Jurkat, Clone E6-1 (cell line): ENCODE data around the gene ENG.

Experiments
- DNase-seq: peaks from one replicate; pipeline ENCODE4 v3.0.0-alpha.2; 2011; ENCODE audit warnings: low read depth, low spot score
- H3K4me3 ChIP-seq: 2 replicates; pipeline ENCODE4 v1.5.1; 2011; ENCODE audit warnings: mild to moderate bottlenecking, low read length, control low read depth, moderate library complexity

Gene ENG

GRCh38 chr9:127805620-127806019 lies 48.8 kb downstream of the ENG start:
- DNase-seq, result peak; percentile 50
- no peak overlapping the region for H3K4me3 ChIP-seq

- H3K4me3 ChIP-seq, result peak overlapping the region; percentile 82
- DNase-seq, result no peak
Observed at GRCh38 chr9:127803507-127804352, 50.7 kb downstream of the ENG start.

GRCh38 chr9:127802576-127803443 lies 51.6 kb downstream of the ENG start, which contains the start of gene FPGS:
Gene FPGS, plus strand, starts transcription at chr9:127802882. Its CDS starts 43 bp downstream, at chr9:127802925.
- peak; percentile 78 for DNase-seq
- H3K4me3 ChIP-seq, result peak within 1 kb of the TSS; percentile 82

- DNase-seq, result no peak
Observed at GRCh38 chr9:127801955-127802575, 52.4 kb downstream of the ENG start.

GRCh38 chr9:127796852-127797370 lies 57.5 kb downstream of the ENG start:
- peak; percentile 81 for DNase-seq
- peak overlapping the region; percentile 36 for H3K4me3 ChIP-seq

More at GRCh38 chr9:127801955-127802575, 52.4 kb downstream of the ENG start:
- peak overlapping the region; percentile 56 for H3K4me3 ChIP-seq

DNA sequence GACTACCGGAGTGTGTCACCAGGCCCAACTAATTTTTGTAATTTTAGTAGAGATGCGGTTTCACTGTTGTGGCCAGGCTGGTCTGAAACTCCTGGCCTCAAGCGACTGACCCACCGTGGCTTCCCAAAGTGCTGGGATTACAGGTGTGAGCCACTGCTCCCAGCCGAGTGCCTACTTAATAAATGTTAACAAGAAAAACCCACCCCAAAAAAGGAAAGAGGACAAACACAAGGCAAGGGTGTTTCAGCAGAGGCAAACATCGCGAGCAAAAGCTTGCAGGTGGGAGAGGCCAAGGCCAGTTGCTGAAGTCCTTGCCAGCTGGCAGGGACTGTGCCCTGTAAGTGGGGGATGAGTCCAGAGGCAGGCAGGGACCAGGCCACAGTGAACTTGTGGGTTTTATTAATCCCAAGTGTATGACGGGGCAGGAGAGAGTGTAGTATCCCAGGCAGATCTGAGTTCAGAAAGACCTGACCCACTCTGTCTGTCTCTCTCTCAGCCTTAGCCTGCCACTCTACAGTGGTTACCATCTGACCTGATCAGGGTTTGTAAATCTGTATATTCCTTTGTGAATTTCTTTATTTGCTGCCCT lies 58.1 kb downstream of the ENG start:
- DNase-seq, result no peak
- H3K4me3 ChIP-seq, result peak overlapping the region; percentile 36

DNA sequence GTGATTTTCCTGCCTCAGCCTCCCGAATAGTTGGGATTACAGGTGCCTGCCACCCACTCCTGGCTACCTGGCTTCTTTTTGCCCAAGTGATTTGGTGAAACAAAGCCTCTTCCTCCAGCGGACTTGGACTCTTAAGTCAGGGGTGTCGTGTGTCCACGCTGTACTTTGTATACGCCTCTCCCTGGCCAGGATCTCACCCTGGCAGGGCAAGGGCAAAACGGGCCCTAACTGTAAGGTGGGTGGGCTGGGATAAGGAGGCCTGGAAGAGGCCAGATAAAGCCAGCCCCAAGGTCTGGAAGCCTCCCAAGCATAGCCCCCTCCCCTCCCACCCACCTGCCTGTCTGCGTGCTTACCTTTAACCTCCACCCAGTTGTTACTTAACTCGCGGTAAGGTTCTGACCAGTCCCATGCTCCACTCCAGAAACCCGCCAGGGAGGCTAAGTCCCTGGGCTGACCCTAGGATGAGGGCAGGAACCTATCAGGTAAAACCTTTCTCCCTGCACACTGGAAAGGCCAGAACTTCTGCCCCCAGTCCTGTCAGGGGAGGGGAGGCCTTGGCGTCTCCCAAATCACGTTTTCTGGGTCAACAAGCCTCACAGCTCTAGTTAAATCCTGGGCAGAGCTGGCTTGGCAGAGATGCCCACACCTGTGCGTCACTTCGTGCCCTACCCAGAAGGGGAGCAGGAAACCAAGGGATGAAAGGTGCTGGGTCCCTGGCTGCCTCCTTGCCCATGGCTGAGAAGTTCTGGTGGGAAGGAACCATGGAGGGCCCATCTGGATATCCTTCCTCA lies 60.3 kb downstream of the ENG start:
- no peak for DNase-seq
- H3K4me3 ChIP-seq, result no peak overlapping the region

GRCh38 chr9:127793093-127793708 lies 61.3 kb downstream of the ENG start:
- no peak for DNase-seq
- no peak overlapping the region for H3K4me3 ChIP-seq

DNA sequence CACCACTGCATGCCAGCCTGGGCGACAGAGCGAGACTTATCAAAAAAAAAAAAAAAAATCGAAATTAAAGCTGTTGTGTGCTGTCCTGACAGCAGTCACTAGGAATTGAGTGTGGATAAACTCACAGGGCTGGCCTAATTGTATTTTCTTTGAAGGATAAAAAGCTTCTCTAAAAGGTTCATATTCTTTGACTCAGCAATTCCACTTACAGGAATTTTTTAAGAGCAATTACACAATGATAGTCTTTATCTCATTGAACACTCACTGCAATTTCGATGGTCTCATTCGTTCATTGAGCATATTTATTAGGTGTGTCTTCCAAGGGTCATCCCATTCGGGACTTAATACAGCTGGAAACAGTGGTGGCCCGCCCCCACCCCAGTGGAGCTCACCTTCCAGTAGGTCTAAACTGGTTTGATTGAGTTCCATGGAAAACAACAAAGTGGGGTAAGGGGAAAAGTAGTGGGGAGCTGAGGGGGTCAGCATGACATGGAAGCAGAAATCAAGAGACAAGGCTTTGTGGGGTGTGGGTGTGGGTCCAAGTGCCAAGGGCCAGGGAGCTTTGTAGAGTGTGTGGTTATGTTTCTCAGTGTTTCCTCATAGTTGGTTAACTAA lies 61.9 kb downstream of the ENG start:
- no peak overlapping the region for H3K4me3 ChIP-seq
- DNase-seq, result no peak

- DNase-seq, result no peak
- no peak overlapping the region for H3K4me3 ChIP-seq
Observed at GRCh38 chr9:127791085-127791484, 63.4 kb downstream of the ENG start.

DNA sequence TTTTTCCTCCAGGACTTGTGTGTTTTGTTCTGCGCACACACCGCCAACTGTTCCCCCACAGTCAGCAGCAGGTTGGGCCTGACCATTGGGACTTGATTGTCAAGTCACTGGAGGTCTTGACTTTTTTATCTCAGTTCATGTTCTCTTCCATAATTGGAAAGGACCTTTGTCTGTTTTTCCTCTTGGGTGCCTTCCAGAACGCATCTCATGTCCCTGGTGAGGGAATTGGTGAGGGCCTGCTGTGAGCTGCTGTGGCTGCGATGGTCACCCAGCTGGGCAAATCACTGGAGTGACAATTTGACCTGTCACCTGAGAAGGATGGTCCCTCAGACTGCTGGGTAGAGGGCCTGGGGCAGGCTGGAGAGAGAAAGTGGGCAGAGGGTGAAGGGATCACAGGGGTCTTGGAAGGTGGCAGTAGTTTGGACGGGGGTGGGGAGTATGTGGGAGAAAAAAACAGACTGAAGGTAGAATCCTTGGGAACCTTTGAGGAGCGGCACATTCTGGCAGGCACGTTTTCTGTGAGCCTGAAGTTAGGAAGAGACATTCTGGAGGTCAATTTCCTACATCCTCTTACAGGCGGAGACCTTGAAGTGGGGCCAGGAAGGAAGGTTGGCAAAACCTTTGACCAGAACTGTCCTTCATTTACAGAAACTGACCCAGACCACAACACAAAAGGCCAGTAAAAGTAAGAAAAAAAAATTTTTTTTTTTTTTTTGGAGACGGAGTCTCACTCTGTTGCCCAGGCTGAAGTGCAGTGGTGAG lies 64.2 kb downstream of the ENG start:
- H3K4me3 ChIP-seq, result no peak overlapping the region
- DNase-seq, result no peak

DNA sequence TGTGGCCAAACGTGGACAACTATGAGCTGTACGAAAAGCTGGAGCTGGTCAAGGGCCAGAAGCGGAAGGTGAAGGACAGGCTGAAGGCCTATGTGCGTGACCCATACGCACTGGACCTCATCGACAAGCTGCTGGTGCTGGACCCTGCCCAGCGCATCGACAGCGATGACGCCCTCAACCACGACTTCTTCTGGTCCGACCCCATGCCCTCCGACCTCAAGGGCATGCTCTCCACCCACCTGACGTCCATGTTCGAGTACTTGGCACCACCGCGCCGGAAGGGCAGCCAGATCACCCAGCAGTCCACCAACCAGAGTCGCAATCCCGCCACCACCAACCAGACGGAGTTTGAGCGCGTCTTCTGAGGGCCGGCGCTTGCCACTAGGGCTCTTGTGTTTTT lies 65.3 kb downstream of the ENG start:
- no peak for DNase-seq
- no peak overlapping the region for H3K4me3 ChIP-seq

DNA sequence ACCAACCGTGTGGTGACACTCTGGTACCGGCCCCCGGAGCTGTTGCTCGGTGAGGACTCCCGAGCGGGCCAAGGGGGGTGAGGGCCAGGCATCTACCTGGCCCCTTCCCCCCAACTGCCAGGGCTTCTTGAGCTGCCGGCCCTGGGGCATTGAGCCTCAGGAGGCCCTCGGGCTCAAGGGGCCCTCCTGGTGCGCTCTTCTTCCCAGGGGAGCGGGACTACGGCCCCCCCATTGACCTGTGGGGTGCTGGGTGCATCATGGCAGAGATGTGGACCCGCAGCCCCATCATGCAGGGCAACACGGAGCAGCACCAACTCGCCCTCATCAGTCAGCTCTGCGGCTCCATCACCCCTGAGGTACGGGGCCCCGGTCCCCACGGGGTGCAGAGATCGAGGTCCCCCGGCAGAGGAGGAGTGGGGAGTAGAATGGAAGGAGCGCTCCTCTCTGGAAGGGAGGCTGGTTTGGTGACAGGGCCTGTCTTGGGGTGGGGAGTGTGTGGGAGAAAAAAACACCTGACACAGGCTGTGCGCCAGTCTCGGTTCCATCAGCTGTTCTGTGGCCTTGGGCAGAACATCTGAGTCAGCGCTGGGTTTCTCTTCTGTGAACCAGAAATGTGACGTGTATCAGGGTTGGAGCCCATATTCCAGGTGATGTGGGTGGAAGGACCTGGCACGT lies 66.0 kb downstream of the ENG start:
- H3K4me3 ChIP-seq, result no peak overlapping the region
- DNase-seq, result no peak

DNA sequence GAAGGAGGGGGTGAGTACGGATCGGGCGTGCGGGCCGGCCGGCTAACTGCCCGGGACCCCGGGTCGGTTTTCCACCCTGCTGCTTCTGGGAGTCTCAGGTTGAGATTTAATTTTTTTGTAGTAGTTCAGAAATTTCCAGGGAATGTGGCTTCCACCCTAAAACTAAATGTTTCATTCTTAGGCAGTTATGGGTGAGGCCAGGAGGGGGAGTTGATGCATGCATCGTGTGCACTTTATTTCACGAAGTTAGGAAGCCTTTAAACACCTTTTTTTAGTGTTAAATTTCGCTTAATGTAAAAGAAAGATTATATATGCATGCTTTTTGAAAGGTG lies 67.7 kb downstream of the ENG start:
- DNase-seq, result no peak
- peak overlapping the region; percentile 79 for H3K4me3 ChIP-seq

DNA sequence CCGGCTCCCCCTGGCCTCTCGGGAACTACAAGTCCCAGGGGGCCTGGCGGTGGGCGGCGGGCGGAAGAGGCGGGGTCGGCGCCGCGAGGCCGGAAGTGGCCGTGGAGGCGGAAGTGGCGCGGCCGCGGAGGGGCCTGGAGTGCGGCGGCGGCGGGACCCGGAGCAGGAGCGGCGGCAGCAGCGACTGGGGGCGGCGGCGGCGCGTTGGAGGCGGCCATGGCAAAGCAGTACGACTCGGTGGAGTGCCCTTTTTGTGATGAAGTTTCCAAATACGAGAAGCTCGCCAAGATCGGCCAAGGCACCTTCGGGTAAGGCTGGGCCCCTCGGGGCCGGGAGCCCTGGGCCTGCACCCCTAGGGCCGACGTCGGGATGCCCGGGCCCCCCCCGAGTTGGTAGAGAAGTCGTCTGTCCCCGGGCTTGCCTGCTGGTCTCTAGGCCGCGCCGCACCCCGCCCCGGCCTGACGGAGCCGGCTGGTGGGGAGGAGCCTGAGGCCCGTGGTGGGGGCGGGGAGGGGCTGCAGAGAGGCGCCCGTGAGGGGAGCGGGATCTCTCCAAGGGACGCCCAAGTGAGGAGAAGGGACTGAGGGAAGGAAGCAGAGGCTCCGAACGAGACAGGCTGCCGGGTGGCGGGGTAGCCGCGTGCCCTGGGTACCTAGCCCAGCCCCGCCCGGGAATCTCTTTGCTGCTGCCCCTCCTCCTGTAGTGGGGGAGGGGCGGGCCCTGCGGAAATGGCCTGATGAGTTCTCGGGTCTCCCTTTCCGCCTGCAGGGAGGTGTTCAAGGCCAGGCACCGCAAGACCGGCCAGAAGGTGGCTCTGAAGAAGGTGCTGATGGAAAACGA lies 68.3 kb downstream of the ENG start, which contains the start of gene CDK9:
TSS of gene CDK9 (plus strand) at position 102 of the 840 bp plus-strand sequence. CDS start at position 217, 115 bp downstream.
- peak within 1 kb of the TSS; percentile 79 for H3K4me3 ChIP-seq
- peak; percentile 73 for DNase-seq
